Left hindlimb (tissue), 1 donor: ENCODE data around the gene ANKRD13D.

ENCODE experiments used
- DNase-seq: peaks from one replicate; pipeline ENCODE4 v3.0.0-alpha.2; 2018

Gene ANKRD13D

DNA sequence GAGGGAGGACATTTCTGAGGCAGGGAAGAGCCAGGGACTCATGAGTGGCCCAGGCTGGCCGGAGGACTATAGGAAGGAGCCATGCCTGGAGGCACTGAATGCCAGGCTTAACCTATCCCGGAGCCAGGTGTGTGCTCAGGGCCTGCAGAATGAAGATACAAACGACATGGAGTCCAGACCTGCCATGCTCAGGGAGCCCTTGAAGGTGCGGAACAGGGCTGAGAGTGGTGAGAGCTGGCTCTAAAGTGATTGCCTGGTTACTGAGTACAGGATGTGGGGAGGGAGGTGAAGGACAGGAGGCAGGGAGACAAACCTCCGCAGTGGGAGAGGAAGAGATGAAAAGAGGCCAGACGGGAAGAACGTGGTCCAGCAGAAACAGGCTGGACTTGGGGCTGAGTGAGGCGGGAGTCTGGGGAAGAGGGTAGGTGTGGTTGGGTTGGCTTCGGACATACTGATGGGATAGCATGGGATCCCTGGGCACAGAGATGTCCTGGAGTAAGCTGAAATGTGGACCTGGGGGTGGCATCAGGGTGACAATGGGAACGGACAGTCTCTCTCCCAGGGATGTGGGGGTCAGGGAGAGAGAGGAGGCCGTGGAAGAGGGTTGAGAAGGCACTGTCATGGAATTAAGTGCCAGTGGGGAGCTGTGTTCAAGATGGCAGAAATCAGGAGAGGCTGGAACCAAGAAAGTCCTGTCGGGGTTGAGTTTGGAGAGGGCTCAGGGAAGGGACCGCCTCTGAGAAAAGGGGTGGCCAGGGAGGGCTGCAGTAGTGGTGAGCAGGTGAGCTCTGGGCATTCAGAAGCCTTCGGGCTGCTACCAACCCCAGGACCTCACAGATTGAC is 1.5 kb upstream of the ANKRD13D start:
- DNase-seq = no peak

DNA sequence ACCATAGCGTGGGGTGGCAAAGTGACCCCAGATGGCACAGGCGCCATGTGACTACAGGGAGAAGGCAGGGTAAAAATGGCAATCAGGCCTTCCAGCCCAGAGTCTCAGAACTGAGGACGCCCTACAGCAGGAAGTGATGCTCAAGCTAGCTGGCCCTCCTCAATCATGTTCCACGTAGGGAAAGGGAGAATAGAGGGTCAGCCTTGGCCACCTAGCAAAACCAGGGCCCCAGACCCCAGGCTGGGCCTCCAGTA is 978 bp upstream of the ANKRD13D start:
- no peak for DNase-seq

DNA sequence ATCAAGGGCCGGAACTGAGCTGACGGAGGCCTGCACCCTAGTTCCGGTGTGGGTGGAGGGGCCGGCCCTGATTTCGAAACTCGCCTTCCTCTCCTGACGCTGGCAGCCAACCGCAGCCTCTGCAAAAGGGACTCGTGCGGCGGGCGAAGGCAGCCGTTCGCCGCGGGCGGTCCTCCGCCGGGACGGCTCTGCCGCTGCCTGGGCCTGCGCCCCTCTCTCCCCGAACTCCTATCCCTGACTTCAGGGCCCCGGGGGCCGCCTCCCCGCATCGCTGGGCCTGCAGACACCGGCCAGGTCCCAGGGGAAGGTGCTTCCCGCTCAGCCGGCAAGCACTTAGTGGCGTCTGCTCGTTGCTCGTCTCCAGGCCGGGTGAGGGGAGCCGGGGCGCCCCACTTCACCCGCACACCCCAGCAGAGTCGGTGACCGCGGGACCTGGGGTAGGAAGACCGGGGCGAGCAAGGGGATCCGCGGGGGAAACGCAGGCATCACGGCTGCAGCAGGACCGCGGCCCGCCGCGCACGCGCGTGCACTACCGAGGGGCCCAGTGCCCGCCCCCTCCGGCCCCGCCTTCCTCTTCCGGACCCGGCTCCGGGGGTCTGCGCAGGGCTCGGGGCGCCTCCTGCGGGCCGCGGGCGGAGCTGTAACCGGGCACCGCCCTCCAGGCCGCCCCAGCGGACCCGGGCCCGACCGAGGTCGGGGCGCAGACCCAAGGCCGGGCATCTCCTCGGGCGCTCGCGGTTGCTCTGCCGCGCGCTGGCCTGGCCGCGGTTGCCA is 464 bp upstream of the ANKRD13D start:
- DNase-seq = peak; percentile 94

GRCh38 chr11:67289651-67290479 is 762 bp downstream of the ANKRD13D start:
- no peak for DNase-seq

- DNase-seq = no peak
Measured at GRCh38 chr11:67290801-67291200, 1.7 kb downstream of the ANKRD13D start.

DNA sequence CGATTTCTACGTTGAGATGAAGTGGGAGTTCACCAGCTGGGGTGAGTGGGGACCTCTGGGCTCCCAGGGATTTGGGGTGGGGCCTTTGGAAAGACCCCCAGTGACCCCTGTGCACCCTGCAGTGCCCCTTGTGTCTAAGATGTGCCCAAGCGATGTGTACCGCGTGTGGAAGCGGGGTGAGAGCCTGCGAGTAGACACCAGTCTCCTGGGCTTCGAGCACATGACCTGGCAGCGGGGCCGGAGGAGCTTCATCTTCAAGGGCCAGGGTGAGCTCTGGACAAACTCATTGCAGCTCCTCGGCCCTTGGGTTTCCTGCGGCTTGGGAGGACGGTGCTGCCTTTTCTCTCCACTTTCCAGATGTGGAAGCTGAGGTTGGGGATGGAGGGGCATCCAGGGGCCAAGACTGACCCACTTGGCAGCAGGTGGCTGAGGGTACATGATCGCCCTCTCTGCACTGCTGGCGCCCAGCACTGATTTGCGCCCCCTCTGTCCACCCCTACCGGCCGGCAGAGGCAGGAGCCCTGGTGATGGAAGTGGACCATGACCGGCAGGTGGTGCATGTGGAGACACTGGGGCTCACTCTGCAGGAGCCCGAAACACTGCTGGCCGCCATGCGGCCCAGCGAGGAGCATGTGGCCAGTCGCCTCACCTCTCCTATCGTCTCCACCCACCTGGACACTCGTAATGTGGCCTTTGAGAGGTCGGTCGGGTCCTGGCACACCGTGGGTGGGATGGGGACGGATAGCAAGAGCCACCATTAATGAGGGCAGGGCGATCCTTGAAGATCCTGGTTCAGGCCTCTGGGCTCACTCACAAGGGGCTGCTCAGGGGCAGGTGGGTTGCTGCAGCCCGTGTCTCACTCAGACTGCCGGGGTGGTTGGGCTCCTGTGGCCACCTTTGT is 2.6 kb downstream of the ANKRD13D start:
- no peak for DNase-seq

DNA sequence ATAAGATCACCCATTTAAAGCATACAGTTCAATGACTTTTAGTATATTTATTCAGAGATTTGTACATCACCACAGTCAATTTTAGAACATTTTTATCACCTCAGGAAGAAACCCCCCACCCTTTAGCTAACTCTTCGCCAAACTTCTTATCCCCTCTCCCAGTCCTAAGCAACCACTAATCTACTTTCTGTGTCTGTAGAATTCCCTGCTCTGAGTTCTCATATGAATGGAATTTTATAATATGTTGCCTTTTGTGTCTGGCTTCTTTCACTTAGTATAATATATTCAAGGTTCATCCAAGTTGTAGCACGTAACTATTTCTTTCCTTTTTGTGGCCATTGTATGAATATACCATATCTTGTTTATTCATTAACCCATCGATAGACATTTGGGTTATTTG is 3.6 kb downstream of the ANKRD13D start:
- no peak for DNase-seq

DNA sequence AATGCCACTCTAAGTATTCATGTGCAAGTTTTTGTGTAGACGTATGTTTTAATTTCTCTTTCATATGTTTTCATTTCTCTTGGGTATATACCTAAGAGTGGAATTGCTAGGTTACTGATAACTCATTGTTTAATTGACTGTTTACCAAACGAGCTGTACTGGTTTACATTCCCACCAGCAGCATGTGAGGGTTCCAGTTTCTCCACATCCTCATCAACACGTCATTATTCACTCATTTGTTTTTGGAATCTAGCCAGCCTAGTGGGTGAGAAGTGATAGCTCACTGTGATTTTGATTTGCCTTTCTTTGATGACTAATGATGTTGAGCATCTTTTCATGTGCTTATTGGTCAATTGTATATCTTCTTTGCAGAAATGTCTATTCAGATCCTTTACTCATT is 4.0 kb downstream of the ANKRD13D start:
- DNase-seq = no peak

- no peak for DNase-seq
Measured at GRCh38 chr11:67295846-67296245, 6.7 kb downstream of the ANKRD13D start.

GRCh38 chr11:67298786-67299185 is 9.7 kb downstream of the ANKRD13D start:
- DNase-seq = peak; percentile 24

GRCh38 chr11:67299471-67300191 is 10.5 kb downstream of the ANKRD13D start:
- peak; percentile 29 for DNase-seq

DNA sequence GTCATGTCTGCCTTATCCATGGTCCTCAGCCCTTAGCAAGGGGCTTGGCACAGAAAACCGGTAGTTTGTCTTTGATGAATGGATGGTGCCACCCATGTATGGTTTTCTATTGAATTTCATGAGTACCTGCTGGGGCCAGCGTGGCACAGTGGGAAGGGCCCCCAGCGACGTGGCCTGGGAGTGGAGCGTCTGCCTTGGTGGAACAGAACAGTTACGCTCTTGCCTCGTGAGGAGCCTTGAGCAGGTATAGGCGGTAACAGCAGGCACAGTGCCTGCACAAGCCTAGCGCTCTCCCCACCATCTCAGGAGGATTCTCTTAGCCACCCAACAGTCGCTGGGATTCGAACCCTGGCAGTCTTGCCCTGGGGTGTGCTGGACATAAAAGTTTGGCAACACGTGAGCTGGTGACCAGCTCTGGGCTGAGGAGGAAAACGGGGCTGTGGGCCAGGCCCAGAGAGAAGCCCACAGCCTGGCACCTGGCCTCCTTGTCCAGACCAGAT is 11.2 kb downstream of the ANKRD13D start:
- peak; percentile 13 for DNase-seq

GRCh38 chr11:67300756-67301312 is 11.7 kb downstream of the ANKRD13D start:
- DNase-seq = peak; percentile 29

DNA sequence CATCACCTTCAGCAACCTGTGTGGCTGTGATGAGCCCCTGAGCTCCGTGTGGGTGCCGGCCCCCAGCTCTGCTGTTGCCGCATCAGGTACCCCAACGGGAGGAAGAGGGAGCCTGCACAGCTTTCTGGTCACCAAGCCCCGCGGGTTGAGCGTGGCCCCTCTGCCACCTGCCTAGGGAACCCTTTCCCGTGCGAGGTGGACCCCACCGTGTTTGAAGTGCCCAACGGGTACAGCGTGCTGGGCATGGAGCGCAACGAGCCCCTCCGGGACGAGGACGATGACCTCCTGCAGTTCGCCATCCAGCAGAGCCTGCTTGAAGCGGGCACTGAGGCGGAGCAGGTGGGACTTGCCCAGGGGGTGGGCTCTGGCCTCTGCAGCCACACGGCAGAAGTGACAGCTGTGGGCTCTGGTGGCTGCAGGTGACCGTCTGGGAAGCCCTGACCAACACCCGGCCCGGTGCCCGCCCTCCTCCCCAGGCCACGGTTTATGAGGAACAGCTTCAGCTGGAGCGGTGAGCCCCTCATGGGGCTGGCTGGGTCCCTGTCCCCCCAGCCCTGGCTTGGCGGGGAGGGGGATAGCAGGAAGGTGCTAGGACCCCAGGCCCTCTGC is 12.3 kb downstream of the ANKRD13D start:
- DNase-seq = peak; percentile 32

DNA sequence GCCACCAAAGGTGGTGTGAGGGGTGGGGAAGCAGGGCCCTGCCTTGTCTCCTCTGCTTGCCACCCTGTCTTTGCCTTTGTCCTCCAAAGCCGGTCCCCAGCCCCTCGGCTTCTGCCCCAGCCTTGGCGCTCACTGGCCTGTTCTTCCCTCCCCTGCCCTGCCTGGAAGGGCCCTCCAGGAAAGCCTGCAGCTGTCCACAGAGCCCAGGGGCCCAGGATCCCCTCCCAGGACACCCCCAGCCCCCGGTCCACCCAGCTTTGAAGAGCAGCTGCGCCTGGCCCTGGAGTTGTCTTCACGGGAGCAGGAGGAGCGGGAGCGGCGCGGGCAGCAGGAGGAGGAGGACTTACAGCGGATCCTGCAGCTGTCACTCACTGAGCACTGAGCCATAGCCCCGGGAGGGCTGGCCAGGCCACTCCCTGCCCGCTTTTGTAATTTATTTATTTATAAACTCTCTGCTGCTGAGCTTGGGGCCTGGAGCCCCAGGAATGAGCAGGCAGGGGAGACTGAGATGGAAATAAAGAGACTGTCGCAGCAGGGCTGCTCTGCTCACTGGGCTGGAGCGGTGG is 12.9 kb downstream of the ANKRD13D start:
- peak; percentile 70 for DNase-seq

GRCh38 chr11:67302571-67303131 is 13.5 kb downstream of the ANKRD13D start:
- peak; percentile 34 for DNase-seq

GRCh38 chr11:67303132-67303834 is 14.2 kb downstream of the ANKRD13D start, which contains the start of gene SSH3:
Gene SSH3 (plus strand): TSS chr11:67303530. CDS start chr11:67303626, 96 bp downstream.
- peak; percentile 74 for DNase-seq

GRCh38 chr11:67303835-67304411 is 14.8 kb downstream of the ANKRD13D start:
- DNase-seq = peak; percentile 45
